HL-60 (cell line): Measurements from ENCODE around the gene IRAK1.
"Not testable (repeated sequence)": the region's sequence is repeated elsewhere in the genome, so short reads cannot be mapped to it uniquely, and the experiment has no call there.

Experiments
- DNase-seq, 2 experiments: peaks; one replicate each; pipeline ENCODE4 v3.0.0-alpha.2; 2010 to 2020; ENCODE audit warnings: low read depth in 1 of 2, low spot score in 1 of 2
- H3K27ac ChIP-seq: fragments of 250-450 bp; sonication (Bioruptor Pico); replicated peaks from 2 replicates; pipeline ENCODE4 v1.5.1; 2020; ENCODE audit warnings: mild to moderate bottlenecking, moderate library complexity
- H3K27me3 ChIP-seq: fragments of 250-450 bp; sonication (Bioruptor Pico); 2 replicates; pipeline ENCODE4 v1.5.1; 2021; ENCODE audit warnings: mild to moderate bottlenecking, moderate library complexity; ENCODE audit not compliant: insufficient read depth, poor library complexity, severe bottlenecking
- H3K4me3 ChIP-seq: replicated peaks from 2 replicates; pipeline ENCODE4 v1.5.1; 2011; ENCODE audit warnings: mild to moderate bottlenecking, control low read depth, low read length; ENCODE audit not compliant: insufficient read depth
- CTCF ChIP-seq: IDR thresholded peaks from one replicate; pipeline ENCODE4 v1.5.1; 2011; ENCODE audit warnings: low read length, control low read depth, inconsistent platforms; ENCODE audit not compliant: insufficient read depth
- GABPA ChIP-seq: IDR thresholded peaks from 2 replicates; pipeline ENCODE4 v1.6.1; 2012; ENCODE audit warnings: low read depth
- POLR2AphosphoS5 ChIP-seq: IDR thresholded peaks from 2 replicates; pipeline ENCODE4 v1.6.1; 2012; ENCODE audit warnings: low read depth
- REST ChIP-seq: IDR thresholded peaks from 2 replicates; pipeline ENCODE4 v1.6.1; 2012; ENCODE audit warnings: low read depth; ENCODE audit not compliant: insufficient replicate concordance
- SPI1 ChIP-seq: IDR thresholded peaks from 2 replicates; pipeline ENCODE4 v1.6.1; 2012; ENCODE audit warnings: low read depth, mild to moderate bottlenecking, borderline replicate concordance

The IRAK1 gene

GRCh38 chrX:153999359-154000037, 20.2 kb downstream of the IRAK1 start:
- Histone ChIP-seq H3K27ac (peak overlapping the region; percentile 59), H3K27me3 (no peaks in the 10 kb centered on the region), H3K4me3 (no peak overlapping the region)
- TF ChIP-seq SPI1: no peak
- no peak for TF ChIP-seq CTCF
- TF ChIP-seq GABPA: no peak
- no peak for TF ChIP-seq POLR2AphosphoS5
- no peak for TF ChIP-seq REST
- DNase-seq: no peak

- Histone ChIP-seq H3K4me3 (no peak overlapping the region), H3K27me3 (no peaks in the 10 kb centered on the region), H3K27ac (no peak overlapping the region)
- no peak for DNase-seq
- TF ChIP-seq SPI1: no peak
- no peak for TF ChIP-seq POLR2AphosphoS5
- no peak for TF ChIP-seq GABPA
- TF ChIP-seq CTCF: no peak
- no peak for TF ChIP-seq REST
Observed at GRCh38 chrX:153995504-153995903, 24.2 kb downstream of the IRAK1 start.

GRCh38 chrX:153994398-153994797, 25.3 kb downstream of the IRAK1 start:
- not testable (repeated sequence) for H3K27me3 ChIP-seq, H3K27ac ChIP-seq, H3K4me3 ChIP-seq, DNase-seq

GRCh38 chrX:153993978-153994377, 25.7 kb downstream of the IRAK1 start:
- H3K27me3 ChIP-seq: no peaks in the 10 kb centered on the region
- H3K27ac ChIP-seq: no peak overlapping the region
- H3K4me3 ChIP-seq: no peak overlapping the region
- no peak for DNase-seq
- TF ChIP-seq GABPA: no peak
- TF ChIP-seq SPI1: no peak
- no peak for TF ChIP-seq POLR2AphosphoS5
- no peak for TF ChIP-seq CTCF
- TF ChIP-seq REST: no peak
